HEK293 (cell line): ENCODE data around the gene SLC35G3.

ENCODE experiments used
- HOXA7 ChIP-seq: sonication (generic); formaldehyde crosslinking; IDR thresholded peaks from 2 replicates; pipeline ENCODE4 v1.8.1; 2022; ENCODE audit warnings: missing genetic modification reagents, borderline replicate concordance
- ZNF473 ChIP-seq: fragments of 450-650 bp; formaldehyde crosslinking; IDR thresholded peaks from 2 replicates; pipeline ENCODE4 v1.5.1; 2017; ENCODE audit warnings: missing biosample characterization, missing genetic modification characterization
- TF ChIP-seq, protein P1 (sequence below): fragments of 450-650 bp; formaldehyde crosslinking; IDR thresholded peaks from 2 replicates; pipeline ENCODE4 v1.5.1; 2016; ENCODE audit warnings: missing biosample characterization, missing genetic modification characterization
- TF ChIP-seq, protein P2 (sequence below): fragments of 450-650 bp; formaldehyde crosslinking; IDR thresholded peaks from 2 replicates; pipeline ENCODE4 v1.5.1; 2016; ENCODE audit warnings: missing biosample characterization, missing genetic modification characterization

DNA sequence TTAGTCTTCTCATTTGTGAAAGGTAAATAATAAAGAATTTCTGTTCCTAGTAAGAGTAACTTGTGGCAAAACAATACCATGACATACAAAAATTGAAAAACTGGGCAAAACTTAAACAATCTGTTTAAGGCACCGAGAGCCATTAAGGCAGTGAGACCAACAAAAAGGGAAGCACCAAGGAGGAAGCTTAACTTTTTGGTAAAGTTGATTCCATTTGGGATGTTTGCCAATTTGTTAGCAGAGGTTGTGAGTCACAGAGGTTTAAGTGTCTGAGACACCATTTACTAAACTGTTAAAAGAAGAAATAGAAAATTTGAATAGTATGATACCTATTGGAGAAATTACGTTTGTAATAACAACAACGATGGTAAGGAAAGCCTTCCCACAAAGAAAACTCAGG, 4.9 kb downstream of the SLC35G3 start:
- TF ChIP-seq, protein P1, sequence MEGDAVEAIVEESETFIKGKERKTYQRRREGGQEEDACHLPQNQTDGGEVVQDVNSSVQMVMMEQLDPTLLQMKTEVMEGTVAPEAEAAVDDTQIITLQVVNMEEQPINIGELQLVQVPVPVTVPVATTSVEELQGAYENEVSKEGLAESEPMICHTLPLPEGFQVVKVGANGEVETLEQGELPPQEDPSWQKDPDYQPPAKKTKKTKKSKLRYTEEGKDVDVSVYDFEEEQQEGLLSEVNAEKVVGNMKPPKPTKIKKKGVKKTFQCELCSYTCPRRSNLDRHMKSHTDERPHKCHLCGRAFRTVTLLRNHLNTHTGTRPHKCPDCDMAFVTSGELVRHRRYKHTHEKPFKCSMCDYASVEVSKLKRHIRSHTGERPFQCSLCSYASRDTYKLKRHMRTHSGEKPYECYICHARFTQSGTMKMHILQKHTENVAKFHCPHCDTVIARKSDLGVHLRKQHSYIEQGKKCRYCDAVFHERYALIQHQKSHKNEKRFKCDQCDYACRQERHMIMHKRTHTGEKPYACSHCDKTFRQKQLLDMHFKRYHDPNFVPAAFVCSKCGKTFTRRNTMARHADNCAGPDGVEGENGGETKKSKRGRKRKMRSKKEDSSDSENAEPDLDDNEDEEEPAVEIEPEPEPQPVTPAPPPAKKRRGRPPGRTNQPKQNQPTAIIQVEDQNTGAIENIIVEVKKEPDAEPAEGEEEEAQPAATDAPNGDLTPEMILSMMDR (tag by site-specific recombination): no peak
- TF ChIP-seq, protein P2, sequence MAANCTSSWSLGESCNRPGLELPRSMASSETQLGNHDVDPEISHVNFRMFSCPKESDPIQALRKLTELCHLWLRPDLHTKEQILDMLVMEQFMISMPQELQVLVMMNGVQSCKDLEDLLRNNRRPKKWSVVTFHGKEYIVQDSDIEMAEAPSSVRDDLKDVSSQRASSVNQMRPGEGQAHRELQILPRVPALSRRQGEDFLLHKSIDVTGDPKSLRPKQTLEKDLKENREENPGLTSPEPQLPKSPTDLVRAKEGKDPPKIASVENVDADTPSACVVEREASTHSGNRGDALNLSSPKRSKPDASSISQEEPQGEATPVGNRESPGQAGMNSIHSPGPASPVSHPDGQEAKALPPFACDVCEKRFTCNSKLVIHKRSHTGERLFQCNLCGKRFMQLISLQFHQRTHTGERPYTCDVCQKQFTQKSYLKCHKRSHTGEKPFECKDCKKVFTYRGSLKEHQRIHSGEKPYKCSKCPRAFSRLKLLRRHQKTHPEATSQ (tag by site-specific recombination): no peak
- TF ChIP-seq HOXA7 (CRISPR knock-in tag): no peak
- TF ChIP-seq ZNF473: no peak
